Stimulated activated CD4-positive, alpha-beta T cell treated with anti-CD3 and anti-CD28 coated beads, Interleukin-2, amount 100 ng/mL, for 48 hours (primary cell): ENCODE data around the gene ITGB4.

Experiments used
- DNase-seq, 2 donors: peaks; one replicate each; pipeline ENCODE4 v3.0.0-alpha.2; 2020

The ITGB4 gene

DNA sequence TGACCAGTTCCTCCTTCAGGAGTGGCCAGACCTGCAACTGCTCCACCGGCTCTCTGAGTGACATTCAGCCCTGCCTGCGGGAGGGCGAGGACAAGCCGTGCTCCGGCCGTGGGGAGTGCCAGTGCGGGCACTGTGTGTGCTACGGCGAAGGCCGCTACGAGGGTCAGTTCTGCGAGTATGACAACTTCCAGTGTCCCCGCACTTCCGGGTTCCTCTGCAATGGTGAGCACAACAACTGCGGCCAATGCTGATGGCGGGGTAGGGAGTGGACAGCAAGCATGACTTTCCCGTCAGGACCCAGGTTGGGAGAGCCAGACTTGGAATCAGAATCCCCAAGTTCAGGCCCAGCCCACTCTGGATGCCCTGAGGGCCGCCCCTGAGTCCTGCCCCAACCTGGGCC is 12.2 kb downstream of the ITGB4 start:
- no peak for DNase-seq

DNA sequence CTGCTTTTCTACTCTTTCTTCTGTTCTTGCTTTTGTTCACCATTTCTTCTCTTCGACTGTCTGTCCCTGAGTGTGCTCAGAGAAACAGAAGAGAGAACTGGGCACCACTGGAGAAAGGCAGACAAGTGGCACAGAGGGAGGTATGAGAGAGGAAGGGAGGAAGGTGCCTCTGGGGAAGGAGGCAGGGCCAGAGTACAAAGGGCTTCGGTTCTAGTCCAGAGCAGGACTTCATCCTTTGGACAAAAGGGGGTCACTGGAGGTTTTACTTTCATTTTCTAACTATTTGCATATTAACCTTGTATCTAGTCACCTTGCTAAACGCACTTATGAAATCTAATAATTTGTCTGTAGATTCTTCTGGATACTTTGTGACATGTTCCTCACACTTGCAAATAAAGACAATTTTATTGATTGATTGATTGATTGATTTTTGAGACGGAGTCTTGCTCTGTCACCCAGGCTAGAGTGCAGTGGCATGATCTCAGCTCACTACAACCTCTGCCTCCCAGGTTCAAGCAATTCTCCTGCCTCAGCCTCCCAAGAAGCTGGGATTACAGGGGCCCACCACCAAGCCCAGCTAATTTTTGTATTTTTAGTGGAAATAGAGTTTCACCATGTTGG is 13.5 kb downstream of the ITGB4 start:
- DNase-seq = no peak

GRCh38 chr17:75736173-75736835 is 15.0 kb downstream of the ITGB4 start:
- no peak for DNase-seq

DNA sequence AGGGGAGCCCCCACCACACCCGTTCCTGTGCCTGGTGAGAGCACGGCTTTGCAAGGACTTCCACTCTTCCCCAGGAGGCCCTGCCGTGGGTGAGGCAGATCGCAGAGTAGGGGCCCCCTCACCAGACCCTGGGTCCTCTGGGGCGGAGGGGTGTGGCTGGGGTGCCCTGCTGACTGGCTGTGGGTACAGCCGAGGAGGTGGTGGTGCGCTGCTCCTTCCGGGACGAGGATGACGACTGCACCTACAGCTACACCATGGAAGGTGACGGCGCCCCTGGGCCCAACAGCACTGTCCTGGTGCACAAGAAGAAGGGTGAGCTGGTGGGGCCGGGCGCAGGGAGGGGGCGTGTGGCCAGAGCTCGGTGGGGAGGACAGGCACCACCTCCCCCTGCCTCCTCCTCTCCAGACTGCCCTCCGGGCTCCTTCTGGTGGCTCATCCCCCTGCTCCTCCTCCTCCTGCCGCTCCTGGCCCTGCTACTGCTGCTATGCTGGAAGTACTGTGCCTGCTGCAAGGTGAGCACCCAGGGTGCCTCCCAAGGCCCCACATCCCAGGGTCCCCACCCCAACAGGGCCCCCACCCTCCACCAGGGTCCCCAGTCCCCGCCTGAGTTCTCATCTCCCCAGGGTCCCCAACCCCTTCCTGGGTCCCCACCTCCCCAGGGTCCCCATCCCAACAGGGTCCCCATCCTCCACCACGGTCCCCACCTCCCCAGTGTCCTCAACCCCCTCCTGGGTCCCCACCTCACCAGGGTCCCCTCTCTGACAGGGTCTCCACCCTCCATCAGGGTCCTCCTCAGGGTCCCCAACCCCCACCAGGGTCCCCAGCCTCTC is 16.1 kb downstream of the ITGB4 start:
- no peak for DNase-seq

- DNase-seq = no peak
Measured at GRCh38 chr17:75738218-75738802, 17.1 kb downstream of the ITGB4 start.

GRCh38 chr17:75739174-75739573 is 17.9 kb downstream of the ITGB4 start:
- DNase-seq = no peak

- DNase-seq = no peak
Measured at GRCh38 chr17:75739801-75740200, 18.5 kb downstream of the ITGB4 start.

GRCh38 chr17:75740215-75740614 is 19.0 kb downstream of the ITGB4 start:
- no peak for DNase-seq

- DNase-seq = no peak
Measured at GRCh38 chr17:75740631-75741077, 19.4 kb downstream of the ITGB4 start.

DNA sequence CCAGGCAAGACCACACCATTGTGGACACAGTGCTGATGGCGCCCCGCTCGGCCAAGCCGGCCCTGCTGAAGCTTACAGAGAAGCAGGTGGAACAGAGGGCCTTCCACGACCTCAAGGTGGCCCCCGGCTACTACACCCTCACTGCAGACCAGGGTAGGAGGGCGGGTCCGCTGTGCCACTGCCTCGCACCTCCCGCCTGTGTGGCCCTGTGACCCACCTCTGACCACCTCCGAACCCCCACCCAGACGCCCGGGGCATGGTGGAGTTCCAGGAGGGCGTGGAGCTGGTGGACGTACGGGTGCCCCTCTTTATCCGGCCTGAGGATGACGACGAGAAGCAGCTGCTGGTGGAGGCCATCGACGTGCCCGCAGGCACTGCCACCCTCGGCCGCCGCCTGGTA is 21.1 kb downstream of the ITGB4 start:
- DNase-seq = no peak

DNA sequence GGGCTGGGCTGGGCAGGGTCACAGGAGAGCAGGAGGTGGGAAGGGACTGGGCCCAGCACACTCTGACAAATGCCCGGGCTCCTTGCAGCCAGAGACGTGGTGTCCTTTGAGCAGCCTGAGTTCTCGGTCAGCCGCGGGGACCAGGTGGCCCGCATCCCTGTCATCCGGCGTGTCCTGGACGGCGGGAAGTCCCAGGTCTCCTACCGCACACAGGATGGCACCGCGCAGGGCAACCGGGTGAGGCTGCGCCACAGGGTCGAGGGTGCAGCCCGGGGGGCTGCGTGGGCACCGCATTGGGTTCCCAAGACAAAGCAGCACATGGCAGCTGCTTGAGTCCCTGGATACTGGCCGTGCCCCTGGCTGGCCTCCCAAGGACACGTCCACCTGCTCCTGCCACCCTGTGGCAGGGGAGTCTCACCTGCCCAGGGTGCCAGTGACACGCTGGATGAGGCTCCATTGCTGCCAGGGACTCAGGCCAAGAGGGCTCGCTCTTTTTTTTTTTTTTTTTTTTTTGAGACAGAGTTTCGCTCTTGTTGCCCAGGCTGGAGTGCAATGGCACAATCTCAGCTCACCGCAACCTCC is 22.5 kb downstream of the ITGB4 start:
- no peak for DNase-seq

DNA sequence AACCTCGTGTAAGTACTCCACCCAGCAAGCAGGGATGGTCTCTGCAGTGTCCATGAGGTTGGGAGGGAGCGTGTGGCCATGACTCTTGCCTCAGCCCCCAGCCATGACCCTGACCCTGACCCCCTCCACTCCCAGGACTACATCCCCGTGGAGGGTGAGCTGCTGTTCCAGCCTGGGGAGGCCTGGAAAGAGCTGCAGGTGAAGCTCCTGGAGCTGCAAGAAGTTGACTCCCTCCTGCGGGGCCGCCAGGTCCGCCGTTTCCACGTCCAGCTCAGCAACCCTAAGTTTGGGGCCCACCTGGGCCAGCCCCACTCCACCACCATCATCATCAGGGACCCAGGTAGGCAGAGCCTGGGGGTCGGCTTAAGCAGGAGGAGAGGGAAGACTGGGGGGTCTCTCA is 27.4 kb downstream of the ITGB4 start:
- no peak for DNase-seq

- peak; percentile 95 for DNase-seq
Measured at GRCh38 chr17:75749545-75750389, 28.5 kb downstream of the ITGB4 start.

- no peak for DNase-seq
Measured at GRCh38 chr17:75750661-75751423, 29.6 kb downstream of the ITGB4 start.

DNA sequence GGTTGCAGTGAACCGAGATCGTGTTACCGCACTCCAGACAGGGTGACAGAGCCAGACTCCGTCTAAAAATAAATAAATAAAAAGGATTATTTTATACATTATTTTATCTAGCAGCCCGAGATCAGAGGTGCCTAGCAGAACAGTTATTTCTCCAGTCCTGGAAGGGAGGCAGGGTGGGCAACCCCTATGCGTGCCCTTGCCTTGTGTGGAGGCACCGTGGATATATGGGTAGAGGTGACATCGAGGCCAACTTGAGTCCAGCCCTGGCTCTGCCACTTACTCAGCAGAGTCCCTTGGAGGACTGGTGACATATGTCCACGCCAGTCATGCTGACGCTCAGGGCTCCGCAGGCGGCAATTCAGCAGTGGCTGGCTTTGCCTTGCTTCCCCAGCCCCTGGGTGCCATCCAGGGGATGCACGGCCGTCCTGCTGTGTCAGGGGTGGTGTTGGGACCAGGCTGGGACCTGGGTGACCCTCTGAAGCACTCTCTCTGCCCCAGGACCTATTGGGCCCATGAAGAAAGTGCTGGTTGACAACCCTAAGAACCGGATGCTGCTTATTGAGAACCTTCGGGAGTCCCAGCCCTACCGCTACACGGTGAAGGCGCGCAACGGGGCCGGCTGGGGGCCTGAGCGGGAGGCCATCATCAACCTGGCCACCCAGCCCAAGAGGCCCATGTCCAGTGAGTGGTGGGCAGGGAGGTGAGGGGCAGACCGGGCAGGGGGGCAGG is 30.6 kb downstream of the ITGB4 start:
- no peak for DNase-seq

DNA sequence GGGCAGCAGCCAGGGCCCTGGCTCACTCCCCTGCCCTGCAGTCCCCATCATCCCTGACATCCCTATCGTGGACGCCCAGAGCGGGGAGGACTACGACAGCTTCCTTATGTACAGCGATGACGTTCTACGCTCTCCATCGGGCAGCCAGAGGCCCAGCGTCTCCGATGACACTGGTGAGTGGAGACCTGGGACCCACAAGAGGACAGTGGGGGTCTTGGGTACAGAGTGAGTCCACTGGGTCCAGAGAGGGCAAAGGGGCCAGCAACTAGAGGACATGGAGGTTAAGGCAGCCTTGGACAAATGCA is 31.1 kb downstream of the ITGB4 start:
- DNase-seq = no peak

DNA sequence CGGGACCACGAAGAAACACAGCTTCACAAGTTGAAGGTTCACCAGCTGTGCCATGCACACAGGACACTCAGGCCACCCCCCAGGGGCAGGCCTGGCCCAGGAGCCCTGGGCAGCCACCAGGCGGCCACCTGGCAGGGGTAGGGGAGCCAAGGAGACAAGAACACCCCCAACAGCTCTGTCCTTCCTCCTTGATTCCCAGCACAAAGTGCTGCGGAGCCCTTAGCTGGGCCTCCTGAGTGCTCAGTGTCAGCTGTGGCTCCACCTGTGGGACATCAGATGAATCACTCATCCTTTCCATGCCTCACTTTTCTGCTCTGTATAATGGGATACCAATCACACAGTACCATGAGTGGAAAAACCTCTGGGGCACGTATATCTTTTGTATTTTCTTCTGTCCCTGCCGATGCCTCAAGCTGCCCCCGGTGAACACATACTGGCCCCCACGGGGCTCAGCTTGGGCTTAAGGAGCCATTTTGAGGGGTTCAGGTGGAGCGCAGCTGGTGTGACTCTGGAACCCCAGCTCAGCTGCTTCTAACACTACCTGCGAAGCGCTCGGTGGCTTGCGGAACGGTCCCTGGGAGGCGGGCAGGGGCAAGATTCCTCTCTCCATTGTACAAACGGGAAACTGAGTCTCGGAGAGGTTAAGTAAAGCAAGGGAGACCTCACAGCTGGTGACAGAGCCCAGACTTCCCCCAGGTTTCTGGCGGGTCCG is 31.7 kb downstream of the ITGB4 start:
- no peak for DNase-seq

DNA sequence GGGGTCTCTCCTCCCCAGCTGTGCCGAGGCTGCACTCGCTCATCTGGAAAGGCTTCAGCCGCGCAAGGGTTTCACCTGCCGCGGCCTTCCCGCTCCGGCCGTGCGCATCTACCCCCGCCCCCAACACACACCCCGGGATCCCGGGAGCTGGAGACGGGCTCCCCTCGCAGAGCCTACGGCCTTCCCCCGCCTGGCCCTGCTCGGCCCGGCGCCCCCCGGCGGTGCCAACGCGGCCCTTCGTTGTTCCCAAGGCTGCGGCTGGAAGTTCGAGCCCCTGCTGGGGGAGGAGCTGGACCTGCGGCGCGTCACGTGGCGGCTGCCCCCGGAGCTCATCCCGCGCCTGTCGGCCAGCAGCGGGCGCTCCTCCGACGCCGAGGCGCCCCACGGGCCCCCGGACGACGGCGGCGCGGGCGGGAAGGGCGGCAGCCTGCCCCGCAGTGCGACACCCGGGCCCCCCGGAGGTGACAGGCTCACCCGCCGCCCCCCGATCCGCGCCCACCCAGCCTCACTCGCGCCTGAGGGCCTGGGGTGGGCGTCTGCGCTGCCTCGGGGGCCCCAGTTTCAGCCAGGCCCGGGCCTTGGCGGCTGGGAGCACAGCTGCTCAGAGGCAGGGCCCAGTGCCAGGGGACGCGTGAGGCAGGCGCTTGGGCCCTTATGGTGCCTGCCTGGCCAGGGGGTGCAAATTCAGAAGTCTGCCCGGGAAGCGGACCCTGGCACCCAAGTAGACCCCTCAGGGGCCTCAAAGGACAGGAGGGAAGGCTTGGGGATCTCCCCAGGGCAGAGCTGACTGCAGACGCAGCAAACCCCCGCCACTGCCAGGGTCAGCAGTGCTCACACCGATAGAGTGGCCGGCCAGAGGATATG is 32.5 kb downstream of the ITGB4 start:
- DNase-seq = peak; percentile 59 to 70
